RKO (cell line): ENCODE results near the gene TARBP1.
"Not testable (repeated sequence)": the region's sequence is repeated elsewhere in the genome, so short reads cannot be mapped to it uniquely, and the experiment has no call there.

ENCODE experiments used
- DNase-seq: peaks from one replicate; pipeline ENCODE4 v3.0.0-alpha.2; 2016; ENCODE audit warnings: low spot score

TARBP1 gene

GRCh38 chr1:234437423-234438171 is 41.4 kb downstream of the TARBP1 start:
- DNase-seq, result no peak

GRCh38 chr1:234435620-234436019 is 43.4 kb downstream of the TARBP1 start:
- DNase-seq, result no peak

DNA sequence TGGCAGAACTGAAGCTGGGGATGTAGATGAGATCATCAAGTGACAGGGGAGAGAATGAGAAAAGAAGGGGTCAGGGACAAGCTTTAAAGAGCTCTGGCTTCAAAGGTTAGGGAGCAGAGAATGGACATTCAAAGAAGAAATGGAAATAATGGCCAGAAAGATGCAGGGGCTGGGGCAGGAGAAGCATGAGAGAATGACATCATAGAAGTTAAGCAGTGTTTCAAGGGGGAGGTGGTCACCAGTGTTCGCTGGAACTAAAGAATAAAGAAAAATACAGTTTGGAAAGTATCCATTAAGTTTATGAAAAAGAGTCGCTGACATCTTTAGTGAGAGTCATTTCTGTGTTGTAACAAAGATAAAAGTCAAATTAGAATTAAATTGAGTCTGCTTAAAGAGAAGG is 44.3 kb downstream of the TARBP1 start:
- no peak for DNase-seq

DNA sequence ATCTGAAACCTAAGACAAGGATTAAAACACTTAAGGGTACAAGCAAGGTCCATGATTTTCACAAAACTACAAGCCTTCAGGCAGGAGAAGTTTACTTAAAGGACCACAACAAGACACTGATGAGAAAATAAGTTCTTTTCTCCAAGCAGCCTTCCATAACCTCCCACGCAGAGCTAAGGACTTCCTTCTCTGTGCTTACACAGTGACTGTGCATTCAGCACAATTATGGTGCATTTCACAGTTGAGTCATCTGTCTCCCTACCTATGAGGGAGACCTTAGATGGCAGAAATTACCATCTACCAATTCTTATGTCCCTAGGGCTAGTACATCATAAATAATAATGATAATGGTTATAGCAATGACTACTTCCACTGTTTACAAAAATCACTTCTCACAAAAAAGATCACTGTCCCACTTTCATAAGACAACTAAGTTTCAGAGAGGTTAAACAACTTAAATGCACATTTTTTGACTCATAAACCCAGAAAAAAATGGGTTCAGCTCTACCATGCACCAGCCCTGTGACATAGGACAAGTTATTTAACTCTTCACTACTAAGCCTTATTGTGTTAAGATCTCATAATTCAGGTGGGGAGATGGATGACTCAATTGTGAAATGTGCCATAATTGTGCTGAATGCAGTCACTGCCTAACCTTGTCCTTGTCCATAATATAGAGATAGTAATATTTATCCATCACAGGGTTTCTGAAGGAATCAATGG is 45.3 kb downstream of the TARBP1 start:
- peak; percentile 44 for DNase-seq

DNA sequence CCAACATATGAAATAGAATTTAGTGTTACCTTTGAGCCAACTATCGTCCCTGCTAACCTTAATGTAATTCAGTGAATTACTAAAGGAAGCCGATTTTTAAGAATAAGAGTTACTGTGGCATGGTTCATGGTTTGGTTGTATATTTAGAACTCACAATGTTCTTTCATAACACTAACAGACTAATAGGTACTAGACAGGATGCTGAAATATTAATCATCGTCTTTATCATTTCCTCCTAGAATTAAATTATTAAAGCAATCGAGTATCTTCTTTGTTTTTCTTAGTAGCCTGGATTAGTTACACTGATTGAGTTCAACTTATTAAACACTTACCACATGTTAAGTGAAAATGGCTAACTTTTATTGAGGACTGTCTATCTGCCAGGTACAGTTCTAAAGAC is 47.7 kb downstream of the TARBP1 start:
- no peak for DNase-seq

GRCh38 chr1:234430691-234431090 is 48.3 kb downstream of the TARBP1 start:
- no peak for DNase-seq

DNA sequence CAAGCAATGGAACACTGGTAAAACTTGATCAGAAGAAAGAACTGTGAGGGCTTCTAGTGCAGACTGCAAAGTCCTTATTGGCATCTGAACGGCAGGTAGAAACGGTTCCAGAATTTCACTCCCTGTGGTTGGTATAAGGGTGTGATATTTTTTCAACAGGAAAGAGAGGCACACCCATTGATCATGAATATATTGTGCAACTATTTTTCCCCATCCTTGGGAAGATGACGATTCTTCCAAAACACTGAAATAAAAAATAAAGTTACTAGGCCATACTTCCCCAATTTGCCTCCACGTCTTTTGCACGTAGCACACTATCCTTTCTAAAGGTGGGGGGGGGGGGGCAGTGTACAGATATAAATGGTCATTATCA is 49.6 kb downstream of the TARBP1 start:
- DNase-seq, result no peak

DNA sequence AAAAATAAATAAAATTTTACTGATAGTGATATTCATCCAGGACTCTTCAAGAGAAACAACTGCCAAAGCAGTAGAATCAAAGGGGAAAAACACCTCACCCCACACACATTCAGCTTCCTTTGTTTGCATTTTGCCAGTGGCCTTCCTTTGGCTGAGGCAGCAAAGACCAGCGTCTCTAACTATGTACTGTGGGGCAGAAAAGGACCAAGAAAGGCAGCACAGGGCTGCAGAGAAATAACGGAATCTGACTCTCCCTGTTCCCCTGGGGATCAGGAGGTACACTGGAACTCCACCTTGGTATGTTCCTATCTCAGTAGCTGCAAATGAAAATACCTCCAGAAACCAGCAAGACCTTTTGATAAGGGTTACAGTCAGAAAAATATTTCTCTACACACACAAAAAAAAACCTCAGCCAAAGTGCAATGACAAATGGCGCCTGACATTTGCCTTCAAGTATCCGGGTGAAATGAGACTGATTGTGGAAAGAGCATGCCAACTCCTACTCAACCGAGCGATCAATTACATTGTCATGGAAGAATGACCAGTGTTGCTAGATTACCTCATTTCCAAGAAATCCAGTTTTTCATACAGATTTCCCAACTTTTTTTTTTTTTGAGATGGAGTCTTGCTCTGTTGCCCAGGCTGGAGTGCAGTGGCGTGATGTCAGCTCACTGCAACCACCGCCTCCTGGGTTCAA is 50.9 kb downstream of the TARBP1 start:
- DNase-seq, result no peak

- no peak for DNase-seq
These were observed 65.0 kb downstream of the TARBP1 start for GRCh38 chr1:234413990-234414389.

GRCh38 chr1:234413485-234413884 is 65.5 kb downstream of the TARBP1 start:
- DNase-seq, result no peak

DNA sequence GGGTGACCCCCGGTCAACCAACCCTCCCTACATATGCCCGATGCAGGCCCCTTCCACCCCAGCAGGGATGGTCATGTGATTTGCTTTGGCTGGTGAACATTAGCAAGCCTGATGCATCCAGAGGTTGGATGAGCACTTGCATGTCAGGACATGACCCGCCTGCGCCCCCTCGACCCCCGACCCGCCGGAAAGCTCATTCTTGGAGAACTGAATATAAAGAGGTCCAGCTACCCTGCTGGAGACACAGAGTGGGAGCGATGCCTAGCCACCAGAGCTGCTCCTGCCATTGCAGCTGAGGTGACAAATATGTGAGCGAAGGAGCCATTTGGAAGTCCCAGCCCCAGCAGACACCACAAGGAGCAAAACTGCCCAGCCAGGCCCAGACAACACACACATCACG is 66.1 kb downstream of the TARBP1 start:
- DNase-seq, result no peak

DNA sequence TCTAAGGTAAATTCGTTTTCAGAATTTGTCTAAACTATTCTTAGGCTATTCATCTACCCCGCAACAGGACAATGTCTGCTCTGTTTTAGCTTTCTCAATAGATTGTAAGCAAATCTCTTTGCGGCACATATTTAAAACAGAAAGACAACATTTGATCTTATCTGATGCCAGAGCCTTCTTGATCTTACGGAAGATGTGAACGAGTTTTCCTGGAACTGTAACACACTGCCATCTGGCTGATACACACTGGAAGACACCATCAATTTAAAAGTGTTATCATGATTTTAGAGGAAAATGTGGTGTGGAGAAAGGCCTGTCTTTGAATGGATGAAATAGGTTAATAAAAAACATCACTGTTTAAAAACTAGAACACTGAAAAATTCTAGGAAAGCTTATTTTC is 69.7 kb downstream of the TARBP1 start:
- DNase-seq, result no peak

- DNase-seq, result no peak
These were observed 70.2 kb downstream of the TARBP1 start for GRCh38 chr1:234408757-234409156.

GRCh38 chr1:234406871-234407270 is 72.1 kb downstream of the TARBP1 start:
- no peak for DNase-seq

- DNase-seq, result no peak
These were observed 73.3 kb downstream of the TARBP1 start for GRCh38 chr1:234405676-234406075.

GRCh38 chr1:234402939-234403338 is 76.0 kb downstream of the TARBP1 start:
- DNase-seq, result no peak

- no peak for DNase-seq
These were observed 77.3 kb downstream of the TARBP1 start for GRCh38 chr1:234401658-234402057.

DNA sequence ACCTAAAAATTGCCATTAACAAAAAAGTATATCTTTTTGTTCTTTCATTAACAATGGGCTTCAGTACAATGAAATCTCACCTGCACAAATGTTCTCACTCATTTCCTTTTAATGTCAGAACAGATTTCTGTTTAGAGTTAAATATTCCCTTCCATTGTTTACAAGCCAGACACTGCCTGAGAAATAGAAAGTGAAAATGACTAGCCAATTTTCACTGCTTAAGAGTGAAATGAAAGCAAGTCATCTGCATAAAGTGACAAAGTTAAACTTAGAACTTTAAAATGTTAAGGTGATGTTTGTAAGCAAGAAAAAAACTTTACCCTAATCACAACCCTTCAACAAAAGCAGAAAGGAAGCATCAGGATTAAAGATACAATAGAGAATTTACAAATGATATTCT is 78.2 kb downstream of the TARBP1 start:
- no peak for DNase-seq

- DNase-seq, result not testable (repeated sequence)
These were observed 79.5 kb downstream of the TARBP1 start for GRCh38 chr1:234399515-234399914.

- DNase-seq, result no peak
These were observed 80.1 kb downstream of the TARBP1 start for GRCh38 chr1:234398849-234399381.

DNA sequence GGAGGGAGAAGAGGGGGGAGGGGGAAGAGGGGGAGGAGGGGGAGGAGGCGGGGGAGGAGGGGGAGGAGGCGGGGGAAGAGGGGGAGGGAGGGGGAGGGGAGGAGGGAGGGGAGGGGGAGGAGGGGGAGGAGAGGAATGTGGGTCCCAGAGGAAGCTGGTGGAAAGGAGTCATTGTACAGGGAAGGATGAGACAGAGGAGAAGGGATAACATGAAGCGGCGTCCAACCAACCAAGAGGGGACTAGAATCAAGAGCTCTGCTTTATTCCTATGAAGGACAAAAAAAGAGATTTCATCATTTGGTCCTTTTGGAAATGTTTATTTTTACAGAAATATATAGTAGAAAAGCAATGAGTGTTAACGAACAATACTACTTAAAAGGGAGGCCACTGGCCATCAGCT is 81.2 kb downstream of the TARBP1 start:
- no peak for DNase-seq

- DNase-seq, result no peak
These were observed 82.1 kb downstream of the TARBP1 start for GRCh38 chr1:234396871-234397270.

DNA sequence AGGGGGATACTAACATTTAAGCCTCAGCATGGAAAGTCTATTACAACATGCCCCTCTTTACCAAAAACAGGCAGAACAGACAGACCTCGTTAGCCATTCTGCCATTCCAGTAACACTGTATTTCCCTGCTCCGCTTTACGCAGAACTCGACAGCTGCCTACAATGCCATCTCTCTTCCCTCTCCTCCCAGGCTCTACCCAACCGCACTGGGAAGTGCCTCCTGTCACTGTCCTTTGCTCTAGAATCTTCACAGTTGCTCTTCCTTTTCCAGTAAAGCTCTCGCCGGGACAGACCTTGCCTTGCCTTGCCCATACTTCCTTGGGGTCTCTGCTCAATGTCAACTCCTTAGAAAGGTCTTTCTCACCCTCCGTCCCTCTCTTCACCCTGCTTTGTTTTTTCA is 82.9 kb downstream of the TARBP1 start:
- no peak for DNase-seq
